Testis (tissue), 3 donors: ENCODE measurements around the gene SSRP1. TPM values are rescaled to one million over a fixed set of nuclear protein-coding genes. Genes with fewer than 3 reads are reported as not detected.

Experiments used
- DNase-seq: peaks from one replicate; pipeline ENCODE4 v3.0.0-alpha.2; 2019
- H3K27ac ChIP-seq, 2 donors: fragments of 200-600 bp; sonication (generic); one replicate each; pipeline ENCODE4 v1.5.1; 2019
- H3K27me3 ChIP-seq: fragments of 200-600 bp; sonication (generic); one replicate; pipeline ENCODE4 v1.5.1; 2019
- H3K36me3 ChIP-seq: fragments of 200-600 bp; sonication (generic); one replicate; pipeline ENCODE4 v1.5.1; 2017; ENCODE audit warnings: low read depth; ENCODE audit errors: missing control alignments
- H3K4me1 ChIP-seq: fragments of 200-600 bp; sonication (generic); one replicate; pipeline ENCODE4 v1.5.1; 2019
- H3K4me3 ChIP-seq, 2 donors: fragments of 200-600 bp; sonication (generic); one replicate each; pipeline ENCODE4 v1.5.1; 2017 to 2019
- H3K9me3 ChIP-seq: fragments of 200-600 bp; sonication (generic); one replicate; pipeline ENCODE4 v1.5.1; 2017
- POLR2A ChIP-seq: fragments of 450-650 bp; IDR thresholded peaks from one replicate; pipeline ENCODE4 v1.6.1; 2017; ENCODE audit warnings: antibody characterized with exemption, mild to moderate bottlenecking, moderate library complexity
- WGBS, 2 donors: methylation state at CpG; one replicate each; pipeline ENCODE4 v1.1.5; 2018; 5-methylcytosine and 5-hydroxymethylcytosine counted together
- intact Hi-C: fragments of 100-400 bp; cut with DNase I; formaldehyde crosslinking; loops from one replicate; pipeline ENCODE4 v1.15.1; 2023; ENCODE audit warnings: low total_unique reads
- polyA plus RNA-seq: library from polyadenylated mRNA; stranded (reverse); fragments of 350-450 nt; fragmentation: Illumina TruSeq; extraction: RNeasy Lipid Tissue Mini Kit (QIAGEN cat#74804); gene quantifications from one replicate; pipeline ENCODE4 v1.2.3, GENCODE V29; 2014; ENCODE audit warnings: low read depth, low replicate concordance; ENCODE audit not compliant: insufficient read depth
- total RNA-seq, 2 donors: library from RNA; depleted of rRNA; stranded (reverse); fragments of >200 nt; gene quantifications; one replicate each; pipeline ENCODE4 v1.2.3, GENCODE V29; 2016
- TF ChIP-seq, protein P1 (sequence below), 3 experiments: fragments of 450-650 bp in 2 of 3; fragments of 200-600 bp in 1 of 3; sonication (generic) in 1 of 3; IDR thresholded peaks; one replicate each; pipeline ENCODE4 v1.5.1; 2016 to 2019; ENCODE audit warnings: antibody characterized with exemption in 3 of 3, mild to moderate bottlenecking in 2 of 3, moderate library complexity in 1 of 3

Gene SSRP1
- total and polyA plus RNA-seq, 3 donors from 2014 or later: 89.1 to 111 (median 104) TPM

DNA sequence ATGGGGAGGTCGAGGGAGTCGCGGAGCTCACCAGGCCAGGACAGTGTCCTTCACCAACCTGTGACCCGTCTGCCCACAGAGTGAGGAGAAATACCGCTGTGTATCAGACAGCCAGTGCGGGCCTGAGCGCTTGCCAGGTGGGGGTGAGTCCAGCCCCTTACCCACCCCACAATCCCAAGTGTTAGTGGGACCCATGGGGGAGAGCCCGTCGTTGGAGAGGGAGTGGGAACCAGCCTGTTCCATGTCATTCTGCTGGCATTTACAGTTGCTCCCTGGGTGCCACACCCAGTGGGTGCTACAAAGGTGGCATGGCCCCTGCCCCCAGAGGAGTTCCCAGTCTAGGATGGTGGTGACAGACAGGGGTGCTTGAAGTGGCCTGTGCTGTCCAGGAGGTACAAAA, 11.6 kb upstream of the SSRP1 start:
- no peaks in the 10 kb centered on the region for H3K36me3 ChIP-seq
- no peak overlapping the region for H3K27ac ChIP-seq
- DNase-seq: no peak
- no peaks in the 10 kb centered on the region for H3K4me1 ChIP-seq
- intact Hi-C loops: no loop called here
- no peaks in the 10 kb centered on the region for H3K27me3 ChIP-seq
- 64 to 83% methylated on average over 2 to 9 of the region's 9 CpGs for WGBS, 2 donors
- H3K9me3 ChIP-seq: no peaks in the 10 kb centered on the region
- H3K4me3 ChIP-seq: no peak overlapping the region
- TF ChIP-seq, protein P1, sequence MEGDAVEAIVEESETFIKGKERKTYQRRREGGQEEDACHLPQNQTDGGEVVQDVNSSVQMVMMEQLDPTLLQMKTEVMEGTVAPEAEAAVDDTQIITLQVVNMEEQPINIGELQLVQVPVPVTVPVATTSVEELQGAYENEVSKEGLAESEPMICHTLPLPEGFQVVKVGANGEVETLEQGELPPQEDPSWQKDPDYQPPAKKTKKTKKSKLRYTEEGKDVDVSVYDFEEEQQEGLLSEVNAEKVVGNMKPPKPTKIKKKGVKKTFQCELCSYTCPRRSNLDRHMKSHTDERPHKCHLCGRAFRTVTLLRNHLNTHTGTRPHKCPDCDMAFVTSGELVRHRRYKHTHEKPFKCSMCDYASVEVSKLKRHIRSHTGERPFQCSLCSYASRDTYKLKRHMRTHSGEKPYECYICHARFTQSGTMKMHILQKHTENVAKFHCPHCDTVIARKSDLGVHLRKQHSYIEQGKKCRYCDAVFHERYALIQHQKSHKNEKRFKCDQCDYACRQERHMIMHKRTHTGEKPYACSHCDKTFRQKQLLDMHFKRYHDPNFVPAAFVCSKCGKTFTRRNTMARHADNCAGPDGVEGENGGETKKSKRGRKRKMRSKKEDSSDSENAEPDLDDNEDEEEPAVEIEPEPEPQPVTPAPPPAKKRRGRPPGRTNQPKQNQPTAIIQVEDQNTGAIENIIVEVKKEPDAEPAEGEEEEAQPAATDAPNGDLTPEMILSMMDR (IDR thresholded peaks at IDR 0.05): no peak
- no peak for TF ChIP-seq POLR2A

- 19 to 29% methylated on average over 11 of the region's 11 CpGs for WGBS, 2 donors
- intact Hi-C loops: no loop called here
- DNase-seq: peak; percentile 87
Observed at GRCh38 chr11:57345555-57346211, 10.0 kb upstream of the SSRP1 start.

GRCh38 chr11:57344826-57345225, 9.1 kb upstream of the SSRP1 start:
- H3K27ac ChIP-seq: no peak overlapping the region
- no peaks in the 10 kb centered on the region for H3K4me1 ChIP-seq
- intact Hi-C loops: no loop called here
- 92 to 95% methylated on average over 10 of the region's 10 CpGs for WGBS, 2 donors
- H3K27me3 ChIP-seq: no peaks in the 10 kb centered on the region
- TF ChIP-seq, protein P1 (IDR thresholded peaks at IDR 0.05): no peak
- TF ChIP-seq POLR2A: no peak
- no peak for DNase-seq
- no peaks in the 10 kb centered on the region for H3K9me3 ChIP-seq
- no peak overlapping the region for H3K4me3 ChIP-seq
- no peaks in the 10 kb centered on the region for H3K36me3 ChIP-seq

More at GRCh38 chr11:57345555-57346211, 10.0 kb upstream of the SSRP1 start:
- TF ChIP-seq, protein P1 (IDR thresholded peaks at IDR 0.05): peak; percentile 10 to 87 (median 79)
- no peak for TF ChIP-seq POLR2A
- Histone ChIP-seq H3K9me3 (no peaks in the 10 kb centered on the region), H3K27me3 (no peaks in the 10 kb centered on the region), H3K4me3 (no peak overlapping the region), H3K36me3 (no peaks in the 10 kb centered on the region), H3K27ac (no peak overlapping the region), H3K4me1 (no peaks in the 10 kb centered on the region)

- Histone ChIP-seq H3K4me3 (no peak overlapping the region), H3K27ac (no peak overlapping the region), H3K4me1 (no peaks in the 10 kb centered on the region), H3K27me3 (no peaks in the 10 kb centered on the region), H3K36me3 (no peaks in the 10 kb centered on the region), H3K9me3 (no peaks in the 10 kb centered on the region)
- 69 to 89% methylated on average over 7 of the region's 7 CpGs for WGBS, 2 donors
- intact Hi-C loops: no loop called here
- TF ChIP-seq POLR2A: no peak
- TF ChIP-seq, protein P1 (IDR thresholded peaks at IDR 0.05): no peak
- DNase-seq: no peak
Observed at GRCh38 chr11:57343825-57344224, 8.1 kb upstream of the SSRP1 start.

DNA sequence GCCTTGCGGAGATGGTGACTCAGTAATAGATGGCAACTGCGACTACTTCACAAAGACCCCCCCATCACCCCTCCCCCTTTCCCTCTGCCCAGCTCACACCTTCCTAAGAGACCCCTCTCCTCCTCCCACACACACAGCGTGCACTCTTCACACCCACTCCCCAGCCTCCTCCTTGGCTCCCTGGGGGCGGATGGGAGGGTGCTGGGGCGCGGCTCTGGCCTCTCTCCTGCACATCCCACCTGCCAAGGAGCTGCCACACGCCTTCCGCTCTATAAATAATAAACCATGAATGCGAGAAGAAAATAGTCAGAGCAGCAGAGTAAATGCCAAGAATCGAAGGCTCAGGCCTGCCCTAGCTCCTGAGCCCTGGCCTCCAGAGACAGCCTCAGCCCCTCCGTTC, 7.0 kb upstream of the SSRP1 start:
- no peak for TF ChIP-seq POLR2A
- TF ChIP-seq, protein P1 (IDR thresholded peaks at IDR 0.05): no peak
- intact Hi-C loops: no loop called here
- Histone ChIP-seq H3K4me3 (no peak overlapping the region), H3K27me3 (no peaks in the 10 kb centered on the region), H3K9me3 (no peaks in the 10 kb centered on the region), H3K27ac (no peak overlapping the region), H3K4me1 (no peaks in the 10 kb centered on the region), H3K36me3 (no peaks in the 10 kb centered on the region)
- 82 to 86% methylated on average over 11 of the region's 11 CpGs for WGBS, 2 donors
- no peak for DNase-seq
